MG63 (cell line): ENCODE measurements around the gene PRRT2. TPM values are rescaled to one million over a fixed set of nuclear protein-coding genes. Genes with fewer than 3 reads are reported as not detected.
A peak's percentile ranks its signal among the peaks of the same experiment; 100 is the strongest.
"Not testable (repeated sequence)": the region's sequence is repeated elsewhere in the genome, so short reads cannot be mapped to it uniquely, and the experiment has no call there.

Experiments
- DNase-seq: peaks from one replicate; pipeline ENCODE4 v3.0.0-alpha.2; 2020
- H3K27me3 ChIP-seq: fragments of 250-450 bp; sonication (Bioruptor Pico); 2 replicates; pipeline ENCODE4 v1.5.1; 2020; ENCODE audit warnings: mild to moderate bottlenecking, moderate library complexity
- H3K36me3 ChIP-seq: fragments of 250-450 bp; sonication (Bioruptor Pico); 2 replicates; pipeline ENCODE4 v1.5.1; 2020; ENCODE audit warnings: mild to moderate bottlenecking, moderate library complexity
- H3K4me3 ChIP-seq: fragments of 250-450 bp; sonication (Bioruptor Pico); 2 replicates; pipeline ENCODE4 v1.5.1; 2020; ENCODE audit warnings: mild to moderate bottlenecking, moderate library complexity
- H3K9me3 ChIP-seq: fragments of 250-450 bp; sonication (Bioruptor Pico); 2 replicates; pipeline ENCODE4 v1.5.1; 2020; ENCODE audit warnings: mild to moderate bottlenecking, moderate library complexity
- total RNA-seq: library from RNA; depleted of rRNA; stranded (reverse); fragments of >200 nt; shearing (Covaris generic); gene quantifications from 2 replicates; pipeline ENCODE4 v1.2.3, GENCODE V29; 2014; ENCODE audit warnings: low replicate concordance

Gene PRRT2
- total RNA-seq, 1 experiment from 2014 or later, result not detected

- Histone ChIP-seq H3K9me3 (no peaks in the 10 kb centered on the region), H3K27me3 (no peaks in the 10 kb centered on the region), H3K36me3 (peaks cover 41% of the 10 kb centered on the region), H3K4me3 (peak overlapping the region; percentile 83)
- peak; percentile 81 for DNase-seq
Measured at GRCh38 chr16:29816694-29817441, 4.9 kb downstream of the PRRT2 start.

DNA sequence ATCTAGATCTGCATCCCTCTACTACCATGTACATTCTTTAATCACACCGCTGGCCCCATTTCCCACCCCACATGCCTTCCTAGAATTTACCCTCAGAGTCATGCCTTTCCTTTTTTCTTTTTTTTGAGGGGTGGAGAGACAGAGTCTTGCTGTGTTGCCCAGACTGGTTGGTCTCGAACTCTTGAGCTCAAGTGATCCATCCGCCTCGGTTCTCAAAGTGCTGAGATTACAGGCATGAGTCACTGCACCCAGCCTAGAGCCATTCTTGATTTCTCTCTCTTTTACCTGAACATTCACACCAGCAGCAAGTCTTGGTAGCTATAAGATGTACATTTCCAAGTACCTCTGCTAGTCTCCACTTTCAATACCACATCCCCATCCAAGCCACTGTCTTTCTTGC lies 6.1 kb downstream of the PRRT2 start:
- peak overlapping the region; percentile 83 for H3K4me3 ChIP-seq
- H3K27me3 ChIP-seq, result no peaks in the 10 kb centered on the region
- H3K36me3 ChIP-seq, result peaks cover 48% of the 10 kb centered on the region
- DNase-seq, result no peak
- no peaks in the 10 kb centered on the region for H3K9me3 ChIP-seq

GRCh38 chr16:29819506-29819905 lies 7.5 kb downstream of the PRRT2 start:
- DNase-seq, result no peak
- Histone ChIP-seq H3K4me3 (peak overlapping the region; percentile 68), H3K27me3 (no peaks in the 10 kb centered on the region)

GRCh38 chr16:29820271-29820701 lies 8.3 kb downstream of the PRRT2 start, which contains the start of gene MVP:
MVP (plus strand) TSS chr16:29820462; CDS start chr16:29830550, 10,088 bp downstream.
- DNase-seq, result peak; percentile 78
- Histone ChIP-seq H3K4me3 (peak within 1 kb of the TSS; percentile 68), H3K36me3 (peaks cover 50% of the 10 kb centered on the region), H3K27me3 (no peaks in the 10 kb centered on the region), H3K9me3 (no peaks in the 10 kb centered on the region)

More at GRCh38 chr16:29819506-29819905, 7.5 kb downstream of the PRRT2 start:
- Histone ChIP-seq H3K9me3 (no peaks in the 10 kb centered on the region), H3K36me3 (peaks cover 50% of the 10 kb centered on the region)

DNA sequence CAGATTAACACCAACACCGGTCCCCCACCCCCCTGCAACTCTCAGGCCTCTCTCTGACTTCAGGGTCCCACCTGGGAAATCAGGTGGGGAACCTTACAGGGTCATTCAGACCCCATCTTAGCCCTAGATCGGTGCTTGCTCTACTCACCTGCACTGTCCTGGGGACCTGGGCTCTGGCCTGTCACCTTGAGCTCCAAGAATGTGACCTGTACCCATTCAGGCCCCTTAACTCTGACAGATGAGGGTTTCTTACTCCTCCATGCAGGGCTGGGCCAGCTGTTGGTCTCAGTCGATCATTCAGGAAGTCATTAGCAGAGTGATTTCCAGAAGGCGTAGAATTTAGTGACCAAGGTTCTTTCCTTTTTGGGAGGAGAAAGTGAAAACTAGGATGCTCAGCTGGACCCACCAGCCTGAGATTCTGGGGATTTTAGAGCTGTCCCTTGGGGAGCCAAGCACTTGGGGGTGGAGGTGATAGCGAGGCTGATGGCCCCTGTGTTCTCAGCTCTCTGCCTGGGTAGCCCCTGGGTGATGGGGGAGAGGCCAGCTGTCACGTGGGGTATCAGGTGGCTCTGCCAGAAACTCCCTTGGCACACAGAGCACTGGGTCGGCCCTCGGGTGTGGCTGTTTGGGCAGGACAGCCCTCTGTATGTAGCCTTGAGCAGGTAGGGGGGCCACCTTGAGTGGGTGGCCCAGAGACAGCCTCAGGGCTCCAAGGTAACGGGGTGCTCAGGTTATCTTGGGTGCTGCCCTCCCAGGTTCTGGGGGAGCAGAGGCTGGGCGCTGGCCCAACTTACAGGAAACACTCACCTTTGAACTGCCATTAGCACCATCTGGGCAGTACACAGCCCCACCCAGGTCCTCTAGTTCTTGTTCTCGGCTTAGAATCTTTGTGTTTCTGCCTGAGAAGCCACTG lies 9.0 kb downstream of the PRRT2 start:
- peak; percentile 61 for DNase-seq
- H3K36me3 ChIP-seq, result peaks cover 50% of the 10 kb centered on the region
- H3K27me3 ChIP-seq, result no peaks in the 10 kb centered on the region
- peak overlapping the region; percentile 68 for H3K4me3 ChIP-seq
- H3K9me3 ChIP-seq, result no peaks in the 10 kb centered on the region

GRCh38 chr16:29821643-29822115 lies 9.7 kb downstream of the PRRT2 start:
- Histone ChIP-seq H3K9me3 (no peaks in the 10 kb centered on the region), H3K27me3 (no peaks in the 10 kb centered on the region), H3K4me3 (peak overlapping the region; percentile 68), H3K36me3 (peaks cover 50% of the 10 kb centered on the region)
- peak; percentile 89 for DNase-seq

DNA sequence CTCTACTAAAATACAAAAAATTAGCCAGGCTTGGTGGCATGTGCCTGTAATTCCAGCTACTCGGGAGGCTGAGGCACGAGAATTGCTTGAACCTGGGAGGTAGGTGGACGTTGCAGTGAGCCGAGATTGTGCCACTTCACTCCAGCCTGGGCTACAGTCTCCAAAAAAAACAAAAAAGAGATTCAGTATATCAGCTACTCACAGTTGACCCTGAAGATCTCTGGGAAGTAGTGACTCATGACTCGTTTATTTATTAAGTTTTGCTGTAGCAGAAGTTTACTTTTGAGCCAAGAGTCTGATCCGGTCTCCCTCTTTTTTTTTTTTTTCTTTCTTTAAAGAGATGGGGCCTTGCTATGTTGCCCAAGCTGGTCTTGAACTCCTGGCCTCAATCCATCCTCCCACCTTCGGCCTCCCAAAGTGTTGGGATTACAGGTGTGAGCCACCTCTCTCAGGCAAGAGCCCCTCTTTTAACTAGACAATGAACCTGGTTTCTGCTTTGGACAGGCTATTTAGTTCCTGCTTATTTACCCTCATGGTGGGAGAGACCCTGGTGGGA lies 12.7 kb downstream of the PRRT2 start:
- H3K27me3 ChIP-seq, result no peaks in the 10 kb centered on the region
- H3K4me3 ChIP-seq, result peak overlapping the region; percentile 26
- no peaks in the 10 kb centered on the region for H3K9me3 ChIP-seq
- H3K36me3 ChIP-seq, result peaks cover 29% of the 10 kb centered on the region
- DNase-seq, result no peak

- DNase-seq, result peak; percentile 97
- no peaks in the 10 kb centered on the region for H3K9me3 ChIP-seq
- no peaks in the 10 kb centered on the region for H3K27me3 ChIP-seq
- peak overlapping the region; percentile 26 for H3K4me3 ChIP-seq
- peaks cover 23% of the 10 kb centered on the region for H3K36me3 ChIP-seq
Measured at GRCh38 chr16:29825145-29826044, 13.4 kb downstream of the PRRT2 start.

DNA sequence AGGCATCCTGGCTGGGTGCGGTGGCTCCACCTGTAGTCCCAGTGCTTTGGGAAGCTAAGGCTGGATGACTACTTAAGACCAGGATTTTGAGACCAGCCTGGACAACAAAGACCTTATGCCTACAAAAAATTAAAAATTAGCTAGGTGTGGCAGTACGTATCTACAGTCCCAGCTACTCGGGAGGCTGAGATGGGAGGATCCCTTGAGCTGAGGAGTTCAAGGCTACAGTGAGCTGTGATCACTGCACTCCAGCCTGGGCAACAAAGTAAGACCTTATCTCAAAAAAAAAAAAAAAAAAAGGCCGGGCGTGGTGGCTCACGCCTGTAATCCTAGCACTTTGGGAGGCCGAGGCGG lies 14.3 kb downstream of the PRRT2 start:
- Histone ChIP-seq H3K27me3 (no peaks in the 10 kb centered on the region), H3K9me3 (no peaks in the 10 kb centered on the region), H3K36me3 (peaks cover 15% of the 10 kb centered on the region), H3K4me3 (no peak overlapping the region)
- DNase-seq, result no peak

DNA sequence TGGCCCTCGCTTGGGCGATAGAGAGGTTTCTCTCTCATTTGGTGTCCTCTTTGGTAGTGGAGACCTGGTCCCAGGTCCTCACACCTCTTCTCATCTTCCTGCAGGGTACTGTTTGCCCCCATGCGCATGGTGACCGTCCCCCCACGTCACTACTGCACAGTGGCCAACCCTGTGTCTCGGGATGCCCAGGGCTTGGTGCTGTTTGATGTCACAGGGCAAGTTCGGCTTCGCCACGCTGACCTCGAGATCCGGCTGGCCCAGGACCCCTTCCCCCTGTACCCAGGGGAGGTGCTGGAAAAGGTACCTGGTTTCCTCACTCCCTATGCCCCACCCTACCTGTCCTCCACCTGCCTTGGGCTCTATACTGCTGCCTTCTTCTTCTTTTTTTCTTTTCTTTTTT lies 18.8 kb downstream of the PRRT2 start:
- H3K4me3 ChIP-seq, result no peak overlapping the region
- H3K27me3 ChIP-seq, result no peaks in the 10 kb centered on the region
- H3K9me3 ChIP-seq, result no peaks in the 10 kb centered on the region
- no peak for DNase-seq
- peaks cover 29% of the 10 kb centered on the region for H3K36me3 ChIP-seq

- Histone ChIP-seq H3K4me3 (no peak overlapping the region), H3K36me3 (peaks cover 31% of the 10 kb centered on the region), H3K9me3 (no peaks in the 10 kb centered on the region), H3K27me3 (no peaks in the 10 kb centered on the region)
- DNase-seq, result no peak
Measured at GRCh38 chr16:29831490-29831889, 19.5 kb downstream of the PRRT2 start.

DNA sequence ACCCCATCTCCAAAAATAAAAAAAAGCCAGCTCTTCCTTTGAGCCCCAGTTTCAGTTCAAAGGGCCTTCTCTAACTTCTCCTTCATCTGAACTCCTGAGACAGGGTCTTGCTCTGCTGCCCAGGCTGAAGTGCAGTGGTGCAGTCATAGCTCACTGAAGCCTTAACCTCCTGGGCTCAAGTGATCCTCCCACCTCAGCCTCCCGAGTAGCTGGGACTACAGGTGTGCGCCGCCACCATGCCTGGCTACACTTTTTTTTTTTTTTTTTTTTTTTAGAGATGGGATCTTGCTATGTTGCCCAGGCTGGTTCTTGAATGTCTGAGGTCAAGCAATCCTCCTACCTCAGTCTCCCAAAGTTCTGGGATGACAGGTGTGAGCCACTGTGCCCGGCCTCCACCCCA lies 21.2 kb downstream of the PRRT2 start:
- peaks cover 40% of the 10 kb centered on the region for H3K36me3 ChIP-seq
- not testable (repeated sequence) for DNase-seq, H3K9me3 ChIP-seq

GRCh38 chr16:29834079-29834478 lies 22.1 kb downstream of the PRRT2 start:
- no peaks in the 10 kb centered on the region for H3K27me3 ChIP-seq
- H3K4me3 ChIP-seq, result no peak overlapping the region
- no peak for DNase-seq
- H3K9me3 ChIP-seq, result no peaks in the 10 kb centered on the region
- peaks cover 46% of the 10 kb centered on the region for H3K36me3 ChIP-seq

More for the DNA sequence above, 21.2 kb downstream of the PRRT2 start:
- H3K4me3 ChIP-seq, H3K27me3 ChIP-seq: not testable (repeated sequence)

GRCh38 chr16:29835926-29836325 lies 23.9 kb downstream of the PRRT2 start:
- no peak for DNase-seq
- no peaks in the 10 kb centered on the region for H3K27me3 ChIP-seq
- H3K36me3 ChIP-seq, result peaks cover 55% of the 10 kb centered on the region
- no peaks in the 10 kb centered on the region for H3K9me3 ChIP-seq
- H3K4me3 ChIP-seq, result no peak overlapping the region

- H3K27me3 ChIP-seq, result no peaks in the 10 kb centered on the region
- DNase-seq, result no peak
- no peak overlapping the region for H3K4me3 ChIP-seq
- no peaks in the 10 kb centered on the region for H3K9me3 ChIP-seq
- H3K36me3 ChIP-seq, result peaks cover 51% of the 10 kb centered on the region
Measured at GRCh38 chr16:29836623-29837022, 24.6 kb downstream of the PRRT2 start.

- DNase-seq, result no peak
- Histone ChIP-seq H3K27me3 (no peaks in the 10 kb centered on the region), H3K36me3 (peaks cover 46% of the 10 kb centered on the region), H3K9me3 (no peaks in the 10 kb centered on the region), H3K4me3 (no peak overlapping the region)
Measured at GRCh38 chr16:29837841-29838240, 25.8 kb downstream of the PRRT2 start.
